Measurements from ENCODE around the gene VWA3A. TPM values are rescaled to one million over a fixed set of nuclear protein-coding genes. Genes with fewer than 3 reads are reported as not detected.

The VWA3A gene
- total RNA-seq, 2 experiments from 2014 or later, result 0.27 to 0.47 TPM

DNA sequence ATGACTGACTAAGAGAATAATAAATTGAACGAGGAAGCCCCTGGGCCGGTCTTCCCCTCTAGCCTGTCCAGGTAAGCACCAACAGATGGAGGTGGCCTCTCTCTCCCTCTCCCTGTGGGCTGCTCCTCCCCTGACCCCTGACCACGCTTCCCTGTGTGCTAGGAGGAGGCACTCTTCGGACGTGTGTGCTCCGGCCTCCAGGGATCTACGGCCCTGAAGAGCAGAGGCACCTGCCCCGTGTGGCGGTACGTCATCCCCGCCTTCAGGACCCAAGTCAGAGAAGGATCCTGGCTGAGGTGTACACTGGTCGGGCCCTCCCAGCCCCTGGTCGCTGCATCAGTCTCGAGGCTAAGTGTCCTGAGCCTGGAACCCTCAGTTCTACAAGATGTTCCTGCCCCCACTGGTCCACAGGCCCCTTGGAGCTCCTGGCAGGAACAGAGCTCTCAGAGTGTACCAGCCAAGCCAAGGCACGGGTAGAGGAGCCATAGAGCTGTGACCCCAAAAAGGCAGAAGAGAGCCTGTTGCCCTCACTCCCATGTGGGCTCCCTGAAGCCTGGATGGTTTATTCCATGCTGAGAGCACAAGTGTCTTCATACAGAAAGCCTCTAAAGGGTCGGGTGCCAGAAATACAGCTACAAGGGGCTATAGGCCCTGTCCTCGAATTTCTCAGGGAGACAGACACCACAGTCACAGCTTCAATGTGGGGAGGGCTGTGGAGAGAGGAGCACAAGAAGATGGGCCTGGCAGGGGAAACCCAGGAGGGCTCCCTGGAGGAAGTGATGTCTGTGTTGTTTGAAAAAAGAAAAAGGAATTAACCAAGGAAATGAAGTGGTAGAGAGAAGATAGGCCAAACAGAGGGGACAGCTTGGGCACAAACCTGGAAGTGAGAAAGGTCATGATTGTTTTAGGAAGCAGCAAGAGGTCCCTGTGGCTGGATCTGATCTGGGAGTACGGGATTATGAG, 85.9 kb downstream of the VWA3A start:
- Mint-ChIP-seq H3K4me3 (no peak overlapping the region), H3K9me3 (no peaks in the 10 kb centered on the region), H3K27ac (no peak overlapping the region), H3K36me3 (ENCODE audit: low read depth) (no peaks in the 10 kb centered on the region), H3K27me3 (no peaks in the 10 kb centered on the region), H3K4me1 (ENCODE audit: low read depth) (no peaks in the 10 kb centered on the region)
- H3K27me3 ChIP-seq (ENCODE audit: control insufficient read depth in 1 of 2, insufficient read depth in 2 of 2, low read length in 2 of 2), result no peaks in the 10 kb centered on the region
- ChIA-PET POLR2A (no interaction called here), CTCF (no interaction called here)
- ATAC-seq (ENCODE audit: poor library complexity), result no peak
- no peaks in the 10 kb centered on the region for H3K36me3 ChIP-seq (ENCODE audit: insufficient read depth, low read length)
- intact Hi-C loops (cut with DNase I, micrococcal nuclease), result no loop called here
- no peak overlapping the region for H3K4me3 ChIP-seq (ENCODE audit: low read length)
- TF ChIP-seq, protein P1, sequence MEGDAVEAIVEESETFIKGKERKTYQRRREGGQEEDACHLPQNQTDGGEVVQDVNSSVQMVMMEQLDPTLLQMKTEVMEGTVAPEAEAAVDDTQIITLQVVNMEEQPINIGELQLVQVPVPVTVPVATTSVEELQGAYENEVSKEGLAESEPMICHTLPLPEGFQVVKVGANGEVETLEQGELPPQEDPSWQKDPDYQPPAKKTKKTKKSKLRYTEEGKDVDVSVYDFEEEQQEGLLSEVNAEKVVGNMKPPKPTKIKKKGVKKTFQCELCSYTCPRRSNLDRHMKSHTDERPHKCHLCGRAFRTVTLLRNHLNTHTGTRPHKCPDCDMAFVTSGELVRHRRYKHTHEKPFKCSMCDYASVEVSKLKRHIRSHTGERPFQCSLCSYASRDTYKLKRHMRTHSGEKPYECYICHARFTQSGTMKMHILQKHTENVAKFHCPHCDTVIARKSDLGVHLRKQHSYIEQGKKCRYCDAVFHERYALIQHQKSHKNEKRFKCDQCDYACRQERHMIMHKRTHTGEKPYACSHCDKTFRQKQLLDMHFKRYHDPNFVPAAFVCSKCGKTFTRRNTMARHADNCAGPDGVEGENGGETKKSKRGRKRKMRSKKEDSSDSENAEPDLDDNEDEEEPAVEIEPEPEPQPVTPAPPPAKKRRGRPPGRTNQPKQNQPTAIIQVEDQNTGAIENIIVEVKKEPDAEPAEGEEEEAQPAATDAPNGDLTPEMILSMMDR (IDR thresholded peaks at IDR 0.05), result no peak
- H3K4me1 ChIP-seq (ENCODE audit: insufficient read depth, low read length), result no peaks in the 10 kb centered on the region
- H3K27ac ChIP-seq (ENCODE audit: low read depth in 1 of 2, low read length in 2 of 2), result no peak overlapping the region
- DNase-seq, result no peak
- no peaks in the 10 kb centered on the region for H3K9me3 ChIP-seq (ENCODE audit: control insufficient read depth in 1 of 2, insufficient read depth in 1 of 2, low read length in 2 of 2)

DNA sequence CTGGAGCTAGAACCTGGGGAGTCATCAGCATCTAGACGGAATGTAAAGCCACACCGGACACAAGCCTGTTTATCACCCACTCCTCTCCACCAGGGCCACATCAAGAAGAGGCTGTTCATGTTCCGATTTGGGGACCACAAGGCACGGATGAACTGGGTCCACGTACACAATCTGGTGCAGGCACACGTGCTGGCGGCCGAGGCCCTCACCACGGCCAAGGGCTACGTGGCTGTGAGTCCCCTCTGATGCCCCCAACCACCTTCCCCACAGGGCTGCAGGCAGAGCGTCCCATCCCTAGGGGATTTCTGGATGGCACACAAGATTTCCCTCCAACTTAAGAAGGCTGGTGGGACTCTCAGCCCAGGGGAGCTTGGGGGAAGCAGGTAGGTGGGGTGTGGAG, 89.1 kb downstream of the VWA3A start:
- no peak overlapping the region for H3K27ac Mint-ChIP-seq
- TF ChIP-seq, protein P1 (IDR thresholded peaks at IDR 0.05), result no peak
- ATAC-seq (ENCODE audit: poor library complexity) (no peak), DNase-seq (no peak)
- Histone ChIP-seq H3K4me3 (ENCODE audit: low read length) (no peak overlapping the region), H3K4me1 (ENCODE audit: insufficient read depth, low read length) (peaks cover under 1% of the 10 kb centered on the region), H3K27ac (ENCODE audit: low read depth in 1 of 2, low read length in 2 of 2) (no peak overlapping the region), H3K9me3 (ENCODE audit: control insufficient read depth in 1 of 2, insufficient read depth in 1 of 2, low read length in 2 of 2) (no peaks in the 10 kb centered on the region), H3K36me3 (ENCODE audit: insufficient read depth, low read length) (no peaks in the 10 kb centered on the region), H3K27me3 (ENCODE audit: control insufficient read depth in 1 of 2, insufficient read depth in 2 of 2, low read length in 2 of 2) (no peaks in the 10 kb centered on the region)
- ChIA-PET POLR2A (no interaction called here), CTCF (no interaction called here)
- H3K4me1 Mint-ChIP-seq (ENCODE audit: low read depth), result no peaks in the 10 kb centered on the region
- no peaks in the 10 kb centered on the region for H3K9me3 Mint-ChIP-seq
- intact Hi-C loops (cut with DNase I, micrococcal nuclease), result loop anchor here (10.0 kb wide), 2 partner anchors 107 to 357 kb away; no protein-coding TSS in a partner anchor
- no peaks in the 10 kb centered on the region for H3K36me3 Mint-ChIP-seq (ENCODE audit: low read depth)
- H3K27me3 Mint-ChIP-seq, result no peaks in the 10 kb centered on the region
- H3K4me3 Mint-ChIP-seq, result no peak overlapping the region

DNA sequence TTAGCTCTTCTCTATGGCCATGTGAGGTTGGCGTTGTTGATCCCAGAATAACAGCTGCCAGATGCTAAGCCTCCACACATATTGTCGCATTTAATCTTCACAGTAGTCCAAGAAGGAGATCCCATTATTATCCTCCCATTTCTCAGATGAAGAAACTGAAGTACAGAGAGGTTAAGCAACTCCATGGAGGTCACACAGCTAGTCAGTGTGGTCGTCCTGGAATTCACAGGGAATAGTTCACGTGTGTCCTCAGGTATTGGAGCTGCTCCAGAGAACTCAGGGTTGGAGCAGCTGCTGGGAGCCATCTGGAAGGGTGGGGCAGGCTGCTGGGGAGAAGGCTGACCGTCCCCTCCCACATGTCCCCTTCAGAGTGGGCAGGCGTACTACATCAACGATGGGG, 89.5 kb downstream of the VWA3A start:
- Histone ChIP-seq H3K27ac (ENCODE audit: low read depth in 1 of 2, low read length in 2 of 2) (no peak overlapping the region), H3K4me1 (ENCODE audit: insufficient read depth, low read length) (peaks cover 2% of the 10 kb centered on the region), H3K36me3 (ENCODE audit: insufficient read depth, low read length) (no peaks in the 10 kb centered on the region), H3K9me3 (ENCODE audit: control insufficient read depth in 1 of 2, insufficient read depth in 1 of 2, low read length in 2 of 2) (no peaks in the 10 kb centered on the region), H3K4me3 (ENCODE audit: low read length) (no peak overlapping the region), H3K27me3 (ENCODE audit: control insufficient read depth in 1 of 2, insufficient read depth in 2 of 2, low read length in 2 of 2) (no peaks in the 10 kb centered on the region)
- Mint-ChIP-seq H3K9me3 (no peaks in the 10 kb centered on the region), H3K27me3 (no peaks in the 10 kb centered on the region), H3K27ac (no peak overlapping the region), H3K36me3 (ENCODE audit: low read depth) (no peaks in the 10 kb centered on the region), H3K4me1 (ENCODE audit: low read depth) (no peaks in the 10 kb centered on the region), H3K4me3 (no peak overlapping the region)
- CTCF ChIA-PET, result no interaction called here
- ATAC-seq (ENCODE audit: poor library complexity) (no peak), DNase-seq (no peak)
- POLR2A ChIA-PET, result no interaction called here
- intact Hi-C loops (cut with DNase I, micrococcal nuclease), result loop anchor here (10.0 kb wide), 2 partner anchors 107 to 357 kb away; no protein-coding TSS in a partner anchor
- TF ChIP-seq, protein P1 (IDR thresholded peaks at IDR 0.05), result no peak

Measured in CD4-positive, alpha-beta T cell (primary cell).